PC-9 (cell line): ENCODE measurements around the gene MSL1.

Experiments used
- EZH2 ChIP-seq: fragments of 200-600 bp; sonication (generic); IDR thresholded peaks from 2 replicates; pipeline ENCODE4 v1.8.0; 2017; ENCODE audit warnings: antibody characterized with exemption, low read depth
- TF ChIP-seq, protein P1 (sequence below): fragments of 200-600 bp; sonication (generic); conservative IDR thresholded peaks from 2 replicates; pipeline ENCODE4 v1.6.1; 2017; ENCODE audit warnings: mixed run types, antibody characterized with exemption, mild to moderate bottlenecking, moderate library complexity

DNA sequence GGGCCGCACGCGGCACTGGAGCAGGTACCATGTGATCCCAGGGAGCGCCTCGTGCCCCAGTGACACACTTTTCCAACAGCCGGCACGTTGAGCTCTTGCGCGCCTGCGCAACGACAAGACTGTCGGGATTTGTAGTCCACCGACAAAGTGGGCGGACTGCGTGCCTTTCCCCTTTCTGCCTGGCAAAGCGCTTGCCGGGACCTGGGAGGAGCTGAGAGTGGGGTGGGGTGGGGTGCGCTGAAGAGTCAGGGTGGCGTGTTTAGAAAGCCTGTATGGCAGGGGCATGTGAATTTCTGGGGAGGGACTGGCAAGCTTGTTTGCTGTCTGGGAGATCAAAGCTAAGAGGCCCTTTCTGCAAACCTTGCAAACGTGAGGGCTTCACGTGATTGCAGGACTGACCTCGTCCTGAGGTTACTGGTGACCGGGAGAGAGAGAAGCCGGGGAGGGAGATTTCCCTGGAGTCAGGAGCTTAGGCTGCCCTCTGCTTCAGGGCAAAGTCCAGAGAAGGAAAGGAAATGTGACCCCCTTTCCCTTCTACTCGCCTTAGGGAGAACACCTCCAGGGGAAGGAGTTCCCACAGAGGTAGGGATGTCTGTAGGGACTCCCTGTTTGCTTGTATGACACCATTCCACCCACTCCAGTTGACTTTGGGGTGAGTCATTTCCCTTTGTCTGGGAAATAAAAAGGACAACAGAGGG is 21.0 kb upstream of the MSL1 start:
- TF ChIP-seq, protein P1, sequence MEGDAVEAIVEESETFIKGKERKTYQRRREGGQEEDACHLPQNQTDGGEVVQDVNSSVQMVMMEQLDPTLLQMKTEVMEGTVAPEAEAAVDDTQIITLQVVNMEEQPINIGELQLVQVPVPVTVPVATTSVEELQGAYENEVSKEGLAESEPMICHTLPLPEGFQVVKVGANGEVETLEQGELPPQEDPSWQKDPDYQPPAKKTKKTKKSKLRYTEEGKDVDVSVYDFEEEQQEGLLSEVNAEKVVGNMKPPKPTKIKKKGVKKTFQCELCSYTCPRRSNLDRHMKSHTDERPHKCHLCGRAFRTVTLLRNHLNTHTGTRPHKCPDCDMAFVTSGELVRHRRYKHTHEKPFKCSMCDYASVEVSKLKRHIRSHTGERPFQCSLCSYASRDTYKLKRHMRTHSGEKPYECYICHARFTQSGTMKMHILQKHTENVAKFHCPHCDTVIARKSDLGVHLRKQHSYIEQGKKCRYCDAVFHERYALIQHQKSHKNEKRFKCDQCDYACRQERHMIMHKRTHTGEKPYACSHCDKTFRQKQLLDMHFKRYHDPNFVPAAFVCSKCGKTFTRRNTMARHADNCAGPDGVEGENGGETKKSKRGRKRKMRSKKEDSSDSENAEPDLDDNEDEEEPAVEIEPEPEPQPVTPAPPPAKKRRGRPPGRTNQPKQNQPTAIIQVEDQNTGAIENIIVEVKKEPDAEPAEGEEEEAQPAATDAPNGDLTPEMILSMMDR = no peak
- TF ChIP-seq EZH2 = no peak
